ENCODE results near the gene QSOX1.

Gene QSOX1

GRCh38 chr1:180169640-180170195 is 15.0 kb downstream of the QSOX1 start:
- DNase-seq (no peak), ATAC-seq (no peak)

- no peak for DNase-seq
- no peak for ATAC-seq
These were observed 16.0 kb downstream of the QSOX1 start for GRCh38 chr1:180170546-180171151.

GRCh38 chr1:180171691-180172090 is 17.0 kb downstream of the QSOX1 start:
- ATAC-seq = no peak
- no peak for DNase-seq

GRCh38 chr1:180173451-180173850 is 18.8 kb downstream of the QSOX1 start:
- DNase-seq = no peak
- ATAC-seq = no peak

GRCh38 chr1:180173952-180174351 is 19.3 kb downstream of the QSOX1 start:
- ATAC-seq (no peak), DNase-seq (no peak)

GRCh38 chr1:180175291-180175690 is 20.6 kb downstream of the QSOX1 start:
- ATAC-seq (no peak), DNase-seq (no peak)

GRCh38 chr1:180175806-180176205 is 21.1 kb downstream of the QSOX1 start:
- DNase-seq = no peak
- ATAC-seq = no peak

GRCh38 chr1:180176965-180177364 is 22.3 kb downstream of the QSOX1 start:
- no peak for DNase-seq
- ATAC-seq = no peak

GRCh38 chr1:180177931-180178330 is 23.3 kb downstream of the QSOX1 start:
- DNase-seq (no peak), ATAC-seq (no peak)

- ATAC-seq (no peak), DNase-seq (peak; percentile 75)
These were observed 24.0 kb downstream of the QSOX1 start for GRCh38 chr1:180178511-180179161.

- no peak for DNase-seq
- ATAC-seq = no peak
These were observed 24.7 kb downstream of the QSOX1 start for GRCh38 chr1:180179162-180179957.

GRCh38 chr1:180181048-180181447 is 26.4 kb downstream of the QSOX1 start:
- DNase-seq = peak; percentile 31
- no peak for ATAC-seq

- no peak for ATAC-seq
These were observed 27.4 kb downstream of the QSOX1 start for GRCh38 chr1:180181996-180182642.

GRCh38 chr1:180182643-180183311 is 28.1 kb downstream of the QSOX1 start:
- DNase-seq (no peak), ATAC-seq (no peak)

More at GRCh38 chr1:180181996-180182642, 27.4 kb downstream of the QSOX1 start:
- DNase-seq = no peak

GRCh38 chr1:180183426-180183825 is 28.8 kb downstream of the QSOX1 start:
- DNase-seq = no peak
- ATAC-seq = no peak

GRCh38 chr1:180184041-180184440 is 29.4 kb downstream of the QSOX1 start:
- DNase-seq (no peak), ATAC-seq (no peak)

GRCh38 chr1:180185281-180185680 is 30.6 kb downstream of the QSOX1 start:
- DNase-seq = no peak
- ATAC-seq = no peak

- DNase-seq (no peak), ATAC-seq (no peak)
These were observed 31.4 kb downstream of the QSOX1 start for GRCh38 chr1:180185971-180186645.

GRCh38 chr1:180186831-180187230 is 32.2 kb downstream of the QSOX1 start:
- DNase-seq (no peak), ATAC-seq (no peak)

- no peak for ATAC-seq
- no peak for DNase-seq
These were observed 33.0 kb downstream of the QSOX1 start for GRCh38 chr1:180187626-180188025.

GRCh38 chr1:180188091-180188506 is 33.4 kb downstream of the QSOX1 start:
- peak; percentile 19 for DNase-seq
- no peak for ATAC-seq

Measured in stimulated activated naive CD8-positive, alpha-beta T cell treated with anti-CD3 and anti-CD28 coated beads, Interleukin-15, Interleukin-2, amounts not matched to agents 100 U/mL and 50 U/mL, for 24 hours (primary cell).